ENCODE data around the gene MCUB.

DNA sequence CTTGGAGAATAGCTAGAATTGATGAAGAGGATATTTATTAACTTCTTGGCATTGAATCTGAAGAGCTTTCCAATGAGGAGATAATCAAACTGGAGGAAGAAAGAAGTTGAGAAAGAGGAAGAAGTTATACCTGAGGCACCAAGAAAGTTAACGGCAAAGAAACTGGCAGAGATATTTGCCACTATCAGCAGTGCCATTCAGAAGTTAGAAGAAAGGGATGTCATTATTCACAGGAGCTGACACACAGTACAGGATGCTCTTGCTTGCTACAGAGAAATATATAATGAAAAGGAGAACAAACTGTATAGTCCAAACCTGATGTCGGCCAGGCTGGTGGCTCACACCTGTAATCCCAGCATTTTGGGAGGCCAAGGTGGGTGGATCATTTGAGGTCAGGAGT is 64.5 kb downstream of the MCUB start:
- TF ChIP-seq GATA2 (IDR thresholded peaks at IDR 0.05; ENCODE audit: low read depth, low read length) (no peak), GATA3 (IDR thresholded peaks at IDR 0.05; ENCODE audit: low read depth, low read length) (no peak)
